Neuronal stem cell (in vitro differentiated cells): ENCODE results near the gene SMARCC1.

Experiments
- DNase-seq: peaks from one replicate; pipeline ENCODE4 v3.0.0-alpha.2; 2013; ENCODE audit warnings: low spot score
- H2AFZ ChIP-seq: one replicate; pipeline ENCODE4 v1.6.1; 2013; ENCODE audit warnings: mild to moderate bottlenecking, low read length, inconsistent platforms
- H2AK5ac ChIP-seq: 2 replicates; pipeline ENCODE4 v1.6.1; 2013; ENCODE audit warnings: low read depth, mild to moderate bottlenecking, inconsistent platforms, low read length, moderate library complexity, mixed read lengths
- H2BK120ac ChIP-seq: 2 replicates; pipeline ENCODE4 v1.6.1; 2013; ENCODE audit warnings: low read depth, mild to moderate bottlenecking, inconsistent platforms, low read length, moderate library complexity, mixed read lengths
- H2BK12ac ChIP-seq: one replicate; pipeline ENCODE4 v1.6.1; 2013; ENCODE audit warnings: low read length, inconsistent platforms
- H2BK15ac ChIP-seq: 2 replicates; pipeline ENCODE4 v1.6.1; 2013; ENCODE audit warnings: mild to moderate bottlenecking, low read length, inconsistent platforms, mixed read lengths
- H2BK5ac ChIP-seq: one replicate; pipeline ENCODE4 v1.6.1; 2013; ENCODE audit warnings: inconsistent platforms, mild to moderate bottlenecking, low read length, moderate library complexity
- H3K14ac ChIP-seq: one replicate; pipeline ENCODE4 v1.6.1; 2013; ENCODE audit warnings: low read length, inconsistent platforms
- H3K18ac ChIP-seq: 2 replicates; pipeline ENCODE4 v1.6.1; 2013; ENCODE audit warnings: low read length, inconsistent platforms
- H3K23ac ChIP-seq: 2 replicates; pipeline ENCODE4 v1.6.1; 2013; ENCODE audit warnings: low read depth, mild to moderate bottlenecking, mixed read lengths, low read length, inconsistent platforms; ENCODE audit not compliant: poor library complexity
- H3K27ac ChIP-seq: replicated peaks from 3 replicates; pipeline ENCODE4 v1.5.1; 2013; ENCODE audit warnings: low read length, inconsistent platforms
- H3K27me3 ChIP-seq, 3 experiments: 2 replicates each; pipeline ENCODE4 v1.6.1; 2013; ENCODE audit warnings: low read length in 3 of 3, mild to moderate bottlenecking in 2 of 3, inconsistent platforms in 1 of 3, low read depth in 1 of 3, mixed read lengths in 1 of 3, moderate library complexity in 1 of 3; ENCODE audit not compliant: control insufficient read depth in 3 of 3, insufficient read depth in 3 of 3
- H3K36me3 ChIP-seq, 2 donors: replicated peaks in 1 of 2; 2 replicates each; pipeline ENCODE4 v1.6.1; 2013; ENCODE audit warnings: low read length in 2 of 2; ENCODE audit not compliant: control insufficient read depth in 2 of 2, insufficient read depth in 2 of 2
- H3K4ac ChIP-seq: 2 replicates; pipeline ENCODE4 v1.6.1; 2013; ENCODE audit warnings: inconsistent platforms, mild to moderate bottlenecking, low read length, moderate library complexity
- H3K4me1 ChIP-seq, 2 donors: 1 replicate in 1 of 2; 2 replicates in 1 of 2; pipeline ENCODE4 v1.6.1; 2013; ENCODE audit warnings: low read length in 2 of 2, low read depth in 1 of 2; ENCODE audit not compliant: control insufficient read depth in 2 of 2, insufficient read depth in 1 of 2
- H3K4me2 ChIP-seq: one replicate; pipeline ENCODE4 v1.6.1; 2013; ENCODE audit warnings: mild to moderate bottlenecking, low read length, inconsistent platforms; ENCODE audit not compliant: insufficient read depth, poor library complexity, severe bottlenecking
- H3K4me3 ChIP-seq, 2 donors: 2 replicates each; pipeline ENCODE4 v1.5.1; 2013; ENCODE audit warnings: low read length in 2 of 2, mild to moderate bottlenecking in 2 of 2, inconsistent platforms in 1 of 2, moderate library complexity in 1 of 2
- H3K79me1 ChIP-seq: one replicate; pipeline ENCODE4 v1.6.1; 2013; ENCODE audit warnings: low read depth, mild to moderate bottlenecking, inconsistent platforms, low read length, moderate library complexity
- H3K9ac ChIP-seq: one replicate; pipeline ENCODE4 v1.6.1; 2013; ENCODE audit warnings: mild to moderate bottlenecking, low read depth, low read length, inconsistent platforms; ENCODE audit not compliant: poor library complexity
- H3K9me3 ChIP-seq, 2 donors: replicated peaks in 1 of 2; 2 replicates each; pipeline versions ENCODE3 to v1.6.1; 2013; ENCODE audit warnings: low read length in 2 of 2, mild to moderate bottlenecking in 2 of 2, inconsistent platforms in 1 of 2, low read depth in 1 of 2, mixed read lengths in 1 of 2, moderate library complexity in 1 of 2; ENCODE audit not compliant: control insufficient read depth in 2 of 2, insufficient read depth in 1 of 2
- H4K8ac ChIP-seq: one replicate; pipeline ENCODE4 v1.6.1; 2013; ENCODE audit warnings: low read depth, mild to moderate bottlenecking, inconsistent platforms, low read length, moderate library complexity
- H4K91ac ChIP-seq: one replicate; pipeline ENCODE4 v1.6.1; 2013; ENCODE audit warnings: low read length, low read depth, mild to moderate bottlenecking, inconsistent platforms; ENCODE audit not compliant: poor library complexity
- WGBS, 2 donors: extraction: QIAGEN DNeasy Blood & Tissue Kit; methylation state at CpG; one replicate each; pipeline ENCODE4 v1.1.7; 2013; ENCODE audit warnings: missing lambda C conversion rate in 2 of 2, mixed read lengths in 1 of 2; ENCODE audit not compliant: insufficient read length in 2 of 2, insufficient replicate concordance in 1 of 2; ENCODE audit errors: extremely low coverage in 2 of 2; 5-methylcytosine and 5-hydroxymethylcytosine counted together

The SMARCC1 gene

DNA sequence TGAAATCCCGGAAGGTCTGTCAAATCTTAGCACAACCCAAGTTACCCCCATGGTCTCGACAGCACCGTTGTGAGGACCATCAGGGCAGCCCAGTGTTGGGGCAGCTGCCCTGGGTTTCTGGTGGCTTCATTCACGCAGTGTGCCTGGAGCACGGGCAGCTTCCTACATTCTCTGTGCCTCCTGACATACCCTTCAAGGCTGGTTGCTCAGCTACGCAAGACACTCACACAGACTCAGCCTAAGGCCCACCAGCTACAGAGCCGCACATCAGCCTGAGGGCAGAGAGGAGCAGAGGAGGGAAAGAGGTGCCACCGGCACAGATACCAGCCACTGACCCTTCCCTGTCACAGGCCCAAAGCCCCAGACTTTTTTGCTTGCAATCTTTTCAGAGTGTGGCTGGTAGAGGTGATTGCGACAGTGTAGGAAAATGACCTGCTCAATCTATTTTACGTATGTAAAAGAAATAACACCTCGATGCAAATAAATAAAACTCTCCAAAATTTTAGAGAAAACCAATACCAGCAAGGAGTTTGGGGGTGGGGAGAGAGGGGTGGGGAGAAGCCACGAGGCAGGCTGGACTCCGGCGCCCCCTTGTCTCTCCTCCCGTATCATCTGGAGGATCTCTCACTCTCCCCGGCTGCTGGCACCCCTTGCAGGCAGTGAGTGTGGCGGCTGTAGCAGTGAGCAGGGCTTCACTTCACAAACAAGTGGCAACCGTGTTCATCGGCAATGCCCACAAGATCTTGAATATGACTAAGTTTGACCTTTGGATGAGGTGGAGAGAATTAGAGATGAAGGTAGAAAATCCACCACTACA, 215.8 kb downstream of the SMARCC1 start:
- Histone ChIP-seq H3K9ac (no peak overlapping the region), H3K27me3 (no peaks in the 10 kb centered on the region), H3K18ac (peak overlapping the region; percentile 61), H3K9me3 (no peaks in the 10 kb centered on the region), H3K79me1 (peaks cover 2% of the 10 kb centered on the region), H3K4ac (no peak overlapping the region), H2BK5ac (peak overlapping the region; percentile 59), H2BK12ac (peak overlapping the region; percentile 30), H3K36me3 (peaks cover 0 to 62% of the 10 kb centered on the region in 2 donors), H3K4me2 (no peak overlapping the region), H4K8ac (no peak overlapping the region), H2BK15ac (no peak overlapping the region), H4K91ac (no peak overlapping the region), H2AK5ac (peak overlapping the region; percentile 74), H2AFZ (no peak overlapping the region), H3K4me3 (no peak overlapping the region), H3K27ac (no peak overlapping the region), H3K4me1 (peaks cover 0 to 3% of the 10 kb centered on the region in 2 donors), H3K14ac (no peak overlapping the region), H2BK120ac (no peak overlapping the region), H3K23ac (peak overlapping the region; percentile 86)
- DNase-seq: no peak
- WGBS, 2 donors: no CpG with 5 or more reads among the region's 19 CpGs

DNA sequence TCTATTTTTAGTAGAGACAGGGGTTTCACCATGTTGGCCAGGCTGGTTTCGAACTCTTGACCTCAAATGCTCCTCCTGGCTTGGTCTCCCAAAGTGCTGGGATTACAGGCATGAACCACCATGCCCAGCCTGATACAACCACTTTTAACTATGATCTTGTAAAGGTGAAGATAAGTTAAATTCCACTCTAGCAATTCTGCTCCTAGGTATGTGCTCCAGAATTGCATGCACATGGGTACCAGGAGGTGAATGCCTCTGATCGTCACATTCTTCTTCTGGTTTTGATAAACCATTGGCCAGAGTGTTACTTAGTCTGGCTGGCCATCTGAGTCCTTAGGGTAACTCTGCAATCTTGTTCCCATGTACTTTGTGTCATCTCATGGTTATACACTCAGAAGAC, 225.3 kb downstream of the SMARCC1 start:
- Histone ChIP-seq H2BK12ac (no peak overlapping the region), H3K4me2 (no peak overlapping the region), H3K27ac (no peak overlapping the region), H4K8ac (no peak overlapping the region), H3K18ac (no peak overlapping the region), H3K4ac (no peak overlapping the region), H2AFZ (no peak overlapping the region), H4K91ac (no peak overlapping the region), H3K9ac (no peak overlapping the region), H3K9me3 (peaks cover 2 to 5% of the 10 kb centered on the region in 2 donors), H3K14ac (no peak overlapping the region), H2AK5ac (no peak overlapping the region), H3K79me1 (no peaks in the 10 kb centered on the region), H3K4me3 (no peak overlapping the region), H2BK120ac (no peak overlapping the region), H3K36me3 (no peaks in the 10 kb centered on the region), H3K4me1 (peaks cover 3 to 4% of the 10 kb centered on the region in 2 donors), H2BK5ac (no peak overlapping the region), H3K27me3 (no peaks in the 10 kb centered on the region), H3K23ac (no peak overlapping the region), H2BK15ac (no peak overlapping the region)
- no CpG with 5 or more reads among the region's 2 CpGs for WGBS, 2 donors
- DNase-seq: no peak

DNA sequence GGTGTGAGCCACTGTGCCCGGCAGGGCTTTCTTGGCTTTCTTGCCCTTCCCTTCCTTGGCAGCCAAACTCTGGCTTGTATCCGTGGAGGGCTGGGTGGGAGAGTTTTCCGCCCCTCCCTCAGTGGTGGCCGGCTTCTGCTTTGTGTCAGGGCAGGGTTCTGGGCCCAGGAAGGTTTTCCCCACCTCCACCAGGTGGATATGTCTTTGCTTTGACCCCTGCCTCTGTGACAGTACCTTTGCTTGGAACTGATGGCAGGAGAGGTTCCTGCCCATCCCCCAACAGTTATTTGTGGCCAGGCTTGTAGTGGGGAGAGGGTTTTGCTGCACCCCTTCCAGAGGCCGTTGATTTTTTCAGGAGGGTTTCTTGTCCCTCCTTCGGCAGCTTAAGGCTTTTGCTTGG, 227.4 kb downstream of the SMARCC1 start:
- Histone ChIP-seq H4K91ac (no peak overlapping the region), H2BK5ac (no peak overlapping the region), H3K4me1 (peaks cover 3 to 4% of the 10 kb centered on the region in 2 donors), H3K9me3 (peaks cover 2 to 5% of the 10 kb centered on the region in 2 donors), H3K27ac (no peak overlapping the region), H3K18ac (no peak overlapping the region), H2BK120ac (no peak overlapping the region), H3K9ac (no peak overlapping the region), H3K4ac (no peak overlapping the region), H2AK5ac (no peak overlapping the region), H3K23ac (no peak overlapping the region), H4K8ac (no peak overlapping the region), H2BK12ac (no peak overlapping the region), H3K36me3 (no peaks in the 10 kb centered on the region), H2BK15ac (no peak overlapping the region), H3K27me3 (no peaks in the 10 kb centered on the region), H3K4me2 (no peak overlapping the region), H3K4me3 (no peak overlapping the region), H2AFZ (no peak overlapping the region), H3K14ac (no peak overlapping the region), H3K79me1 (no peaks in the 10 kb centered on the region)
- no CpG with 5 or more reads among the region's 6 CpGs for WGBS, 2 donors
- no peak for DNase-seq

DNA sequence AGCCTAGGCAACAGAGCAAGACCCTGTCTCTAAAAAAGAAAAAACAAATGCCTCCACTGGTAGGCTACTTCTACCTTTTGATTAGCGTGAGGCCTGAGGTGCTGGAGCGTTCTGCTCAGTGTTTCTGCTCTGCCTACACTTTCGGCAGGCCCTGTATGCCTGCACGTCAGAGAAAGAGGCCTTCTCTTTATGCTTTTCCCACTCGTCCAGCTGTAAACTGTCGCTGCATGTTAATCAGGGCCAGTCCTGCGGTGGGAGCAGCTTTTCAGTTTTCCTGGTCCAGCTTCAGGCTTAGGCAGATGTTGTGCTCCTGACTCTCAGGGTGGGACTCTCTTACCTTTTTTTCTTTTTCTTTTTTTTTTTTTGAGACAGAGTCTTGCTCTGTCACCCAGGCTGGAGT, 228.3 kb downstream of the SMARCC1 start:
- Histone ChIP-seq H3K79me1 (no peaks in the 10 kb centered on the region), H3K36me3 (no peaks in the 10 kb centered on the region), H3K4me2 (no peak overlapping the region), H3K4me1 (peaks cover 3 to 4% of the 10 kb centered on the region in 2 donors), H2BK5ac (no peak overlapping the region), H3K27ac (no peak overlapping the region), H3K14ac (no peak overlapping the region), H2BK12ac (no peak overlapping the region), H2AFZ (peak overlapping the region; percentile 79), H3K4ac (no peak overlapping the region), H2AK5ac (no peak overlapping the region), H4K8ac (no peak overlapping the region), H3K9me3 (peaks cover 2 to 5% of the 10 kb centered on the region in 2 donors), H3K27me3 (no peaks in the 10 kb centered on the region), H3K4me3 (no peak overlapping the region), H4K91ac (no peak overlapping the region), H2BK120ac (no peak overlapping the region), H3K23ac (no peak overlapping the region), H3K9ac (no peak overlapping the region), H2BK15ac (no peak overlapping the region), H3K18ac (no peak overlapping the region)
- no peak for DNase-seq
- WGBS, 2 donors: no CpG with 5 or more reads among the region's 7 CpGs
